HepG2 (cell line): Measurements from ENCODE around the gene CCDC93. TPM values are rescaled to one million over a fixed set of nuclear protein-coding genes. Genes with fewer than 3 reads are reported as not detected.

Source experiments
- ATAC-seq: fragments of 200-7000 bp; cut with Tn5 transposase; 3 replicates; pipeline ENCODE4 v1.9.1; 2020; ENCODE audit warnings: mild to moderate bottlenecking, moderate library complexity
- BruUV-seq: library from RNA; stranded (reverse); fragments of 400-500 nt; replicated peaks from 2 replicates; lab custom pipeline; 2021; lab: Mats Ljungman, UMichigan
- CTCF ChIA-PET: fragments of 300-600 bp; formaldehyde crosslinking; extraction: SDS; loops from one replicate; lab custom pipeline; 2021; ENCODE audit warnings: low total read pairs, inconsistent platforms, low intra/inter-chr PET ratio; lab: Yijun Ruan, JAX
- POLR2A ChIA-PET: fragments of 350-600 bp; sonication (Branson Sonifier 250); formaldehyde crosslinking; loops from one replicate; lab custom pipeline; 2020; ENCODE audit warnings: antibody characterized with exemption, inconsistent platforms; lab: Yijun Ruan, JAX
- DNase-seq: peaks from one replicate; pipeline ENCODE4 v3.0.0-alpha.2; 2015; ENCODE audit warnings: low spot score
- FAIRE-seq: peaks from 3 replicates; lab custom pipeline; 2011; peaks lifted over from hg19 to GRCh38; lab: Jason Lieb, UNC
- H2AFZ ChIP-seq: one replicate; pipeline ENCODE4 v1.6.1; 2011; ENCODE audit warnings: low read length, inconsistent platforms
- H3K27ac ChIP-seq: fragments of 300-600 bp; 3 replicates; pipeline ENCODE4 v1.8.0; 2011; ENCODE audit warnings: mixed run types, mild to moderate bottlenecking, mixed read lengths, low read length, inconsistent platforms; ENCODE audit not compliant: insufficient read depth; ENCODE audit errors: extremely low read length
- H3K27me3 ChIP-seq, 2 experiments: fragments of 200-600 bp in 1 of 2; 2 replicates in 1 of 2; 3 replicates in 1 of 2; pipeline versions ENCODE4 v1.6.0 to v1.8.0; 2011; ENCODE audit warnings: low read length in 2 of 2, mild to moderate bottlenecking in 2 of 2, moderate library complexity in 2 of 2, inconsistent platforms in 1 of 2; ENCODE audit not compliant: insufficient read depth in 2 of 2, control insufficient read depth in 1 of 2
- H3K36me3 ChIP-seq, 2 experiments: fragments of 200-600 bp in 1 of 2; replicated peaks in 1 of 2; 2 replicates in 1 of 2; 3 replicates in 1 of 2; pipeline versions ENCODE4 v1.5.1 to v1.8.0; 2011; ENCODE audit warnings: low read length in 2 of 2, inconsistent platforms in 1 of 2; ENCODE audit not compliant: insufficient read depth in 2 of 2, control insufficient read depth in 1 of 2
- H3K4me1 ChIP-seq: 2 replicates; pipeline ENCODE4 v1.5.1; 2012; ENCODE audit warnings: low read length, inconsistent platforms; ENCODE audit not compliant: insufficient read depth
- H3K4me2 ChIP-seq: 2 replicates; pipeline ENCODE4 v1.6.0; 2011; ENCODE audit warnings: low read depth, low read length, inconsistent platforms
- H3K4me3 ChIP-seq, 3 experiments: fragments of 200-600 bp in 1 of 3; sonication (generic), shearing (Covaris generic) in 1 of 3; replicated peaks in 1 of 3; 2 replicates each; pipeline ENCODE4 v1.5.1; 2011 to 2016; ENCODE audit warnings: low read length in 3 of 3, inconsistent platforms in 2 of 3, low read depth in 2 of 3, mild to moderate bottlenecking in 2 of 3, control low read depth in 1 of 3, mixed read lengths in 1 of 3; ENCODE audit not compliant: insufficient read depth in 1 of 3
- H3K79me2 ChIP-seq: one replicate; pipeline ENCODE4 v1.6.1; 2011; ENCODE audit warnings: low read length, inconsistent platforms; ENCODE audit not compliant: insufficient read depth
- H3K9ac ChIP-seq: 2 replicates; pipeline ENCODE4 v1.6.0; 2011; ENCODE audit warnings: mild to moderate bottlenecking, low read depth, low read length, inconsistent platforms; ENCODE audit not compliant: insufficient read depth
- H3K9me3 ChIP-seq: 2 replicates; pipeline ENCODE4 v1.5.1; 2012; ENCODE audit warnings: mild to moderate bottlenecking, low read length
- H4K20me1 ChIP-seq: 2 replicates; pipeline ENCODE4 v1.6.0; 2011; ENCODE audit warnings: inconsistent platforms, mild to moderate bottlenecking, low read length, moderate library complexity; ENCODE audit not compliant: insufficient read depth
- ATF7 ChIP-seq, 2 experiments: fragments of 450-650 bp in 1 of 2; sonication (generic) in 1 of 2; formaldehyde crosslinking in 1 of 2; IDR thresholded peaks; 2 replicates each; pipeline versions ENCODE4 v1.4.0 to v1.6.1; 2016 to 2020; ENCODE audit warnings: antibody characterized with exemption in 1 of 2, mild to moderate bottlenecking in 1 of 2, missing genetic modification reagents in 1 of 2
- CREB1 ChIP-seq, 2 experiments: fragments of 450-650 bp in 1 of 2; IDR thresholded peaks; 2 replicates each; pipeline ENCODE4 v1.6.1; 2016 to 2017; ENCODE audit warnings: control low read depth in 1 of 2, mild to moderate bottlenecking in 1 of 2, missing compliant biosample characterization in 1 of 2, missing genetic modification characterization in 1 of 2
- IRF2 ChIP-seq: IDR thresholded peaks from 2 replicates; pipeline ENCODE4 v1.6.1; 2018; ENCODE audit warnings: missing genetic modification reagents, missing compliant biosample characterization
- MAFF ChIP-seq: IDR thresholded peaks from 2 replicates; pipeline ENCODE4 v1.6.1; 2011; ENCODE audit warnings: low read depth, low read length, improper control_type of control experiment
- MAFK ChIP-seq, 2 experiments: IDR thresholded peaks in 1 of 2; conservative IDR thresholded peaks in 1 of 2; 2 replicates each; pipeline ENCODE4 v1.6.1; 2011; ENCODE audit warnings: improper control_type of control experiment in 2 of 2, low read length in 2 of 2
- MXD3 ChIP-seq: IDR thresholded peaks from 2 replicates; pipeline ENCODE4 v1.6.1; 2016; ENCODE audit warnings: mild to moderate bottlenecking, missing biosample characterization, missing genetic modification reagents
- SNAPC5 ChIP-seq: sonication (generic); formaldehyde crosslinking; IDR thresholded peaks from 2 replicates; pipeline ENCODE4 v1.8.1; 2023; ENCODE audit warnings: mild to moderate bottlenecking, missing genetic modification reagents, borderline replicate concordance
- SOX13 ChIP-seq, 3 experiments: fragments of 450-650 bp in 1 of 3; sonication (generic) in 1 of 3; formaldehyde crosslinking in 1 of 3; IDR thresholded peaks in 2 of 3; conservative IDR thresholded peaks in 1 of 3; 2 replicates each; pipeline versions ENCODE4 v1.5.0 to v1.6.1; 2016 to 2020; ENCODE audit warnings: antibody characterized with exemption in 1 of 3, mild to moderate bottlenecking in 1 of 3, missing compliant biosample characterization in 1 of 3, missing genetic modification reagents in 1 of 3, moderate library complexity in 1 of 3
- ZFP36 ChIP-seq: fragments of 150-350 bp; IDR thresholded peaks from 2 replicates; pipeline ENCODE4 v1.6.1; 2018; ENCODE audit warnings: borderline replicate concordance, low read length, low read depth; ENCODE audit not compliant: partially characterized antibody
- ZNF101 ChIP-seq: sonication (generic); formaldehyde crosslinking; IDR thresholded peaks from 2 replicates; pipeline ENCODE4 v1.4.0; 2020; ENCODE audit warnings: mild to moderate bottlenecking, low read depth, missing genetic modification reagents, borderline replicate concordance
- WGBS: methylation state at CpG from one replicate; pipeline ENCODE4 v1.1.6; 2017; ENCODE audit warnings: low lambda C conversion rate; 5-methylcytosine and 5-hydroxymethylcytosine counted together
- in situ Hi-C: cut with HindIII; loops from 2 replicates; pipeline ENCODE4 v1.10.0; 2017; ENCODE audit warnings: low pct_unique_long_range_greater_than_20kb; ENCODE audit not compliant: extremely low pct_ligation_motif_present
- intact Hi-C: fragments of 100-400 bp; cut with micrococcal nuclease; formaldehyde crosslinking; loops from one replicate; pipeline ENCODE4 v1.10.0; 2022; ENCODE audit not compliant: unreplicated experiment
- polyA plus RNA-seq, 8 experiments: library from polyadenylated mRNA; depleted of rRNA in 3 of 8; stranded (reverse) in 7 of 8; unstranded in 1 of 8; fragments of >200 nt; fragmentation: Illumina TruSeq in 4 of 8; extraction: Trizol in 4 of 8; gene quantifications; 2 replicates each; pipeline versions ENCODE4 v1.2.1 to v1.2.3, GENCODE V29; 2011 to 2016; ENCODE audit warnings: low read depth in 4 of 8, missing spikeins in 1 of 8, mixed read lengths in 1 of 8; ENCODE audit not compliant: insufficient read depth in 1 of 8
- total RNA-seq, 5 experiments: library from RNA; depleted of rRNA; stranded (reverse); fragments of >200 nt; fragmentation: Illumina TruSeq; extraction: Trizol; gene quantifications; 2 replicates each; pipeline ENCODE4 v1.2.3, GENCODE V29; 2016; ENCODE audit warnings: low read depth in 1 of 5
- TF ChIP-seq, protein P1 (sequence below): IDR thresholded peaks from 2 replicates; pipeline ENCODE4 v1.6.1; 2012; ENCODE audit warnings: inconsistent platforms

The CCDC93 gene
- total and polyA plus RNA-seq, 2 of the 13 experiments (the other 11 are each of a cell fraction or from before 2014, with no cell fraction given), result 37.2 to 53.2 TPM

DNA sequence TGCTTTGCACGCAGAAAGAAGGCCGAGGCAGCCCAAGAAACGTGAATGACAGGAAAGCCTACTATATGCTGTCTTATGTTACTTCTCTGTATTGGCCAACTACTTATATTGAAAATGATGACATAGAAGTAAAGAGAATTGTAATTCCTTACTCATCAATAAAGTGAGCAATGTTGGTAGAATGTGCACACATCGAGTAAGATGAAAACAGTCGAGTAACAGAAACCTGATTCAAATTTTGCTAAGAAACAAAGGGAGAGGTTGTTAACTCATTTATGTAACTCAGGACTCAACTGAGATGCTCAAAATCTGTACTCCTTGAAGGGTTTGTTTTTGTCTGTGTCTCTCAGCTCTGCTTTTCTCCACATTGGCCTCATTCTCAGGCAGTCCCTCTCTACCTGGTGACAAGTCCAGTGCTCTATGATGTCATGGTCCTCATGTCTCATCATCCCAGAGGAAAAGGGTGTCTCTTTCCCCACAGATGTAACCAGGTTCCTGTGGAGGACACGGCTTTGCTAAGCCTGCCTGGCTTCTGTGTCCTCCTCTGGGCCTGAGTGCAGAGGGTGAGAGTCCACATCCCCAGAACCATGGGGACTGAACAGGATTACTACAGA, 30.3 kb upstream of the CCDC93 start:
- Histone ChIP-seq H3K9me3 (no peaks in the 10 kb centered on the region), H3K36me3 (no peaks in the 10 kb centered on the region), H3K27me3 (0 out of 5 replicates have a peak, but pooled peaks cover 0 to 19% of the 10 kb centered on the region in 2 experiments), H3K4me2 (no peak overlapping the region), H3K4me1 (peaks cover 18% of the 10 kb centered on the region; the same call in 1 of the 2 replicates), H4K20me1 (no peaks in the 10 kb centered on the region), H3K27ac (no peak overlapping the region), H3K9ac (no peak overlapping the region), H3K4me3 (no peak overlapping the region), H3K79me2 (no peaks in the 10 kb centered on the region)
- no peak for FAIRE-seq
- in situ Hi-C loops, result loop anchor here (10.0 kb wide), 1 partner anchor 811 kb away; no protein-coding TSS in a partner anchor
- ChIA-PET POLR2A (no interaction called here), CTCF (no interaction called here)
- TF ChIP-seq ZNF101 (CRISPR knock-in tag) (no peak), ZFP36 (no peak), IRF2 (CRISPR knock-in tag) (no peak), ATF7 (IDR thresholded peaks at IDR 0.05) (peak; percentile 59; the same call in 1 of the 2 replicates), ATF7 (CRISPR knock-in tag; IDR thresholded peaks at IDR 0.05) (no peak), MAFF (peak; percentile 87), MAFK (conservative IDR thresholded peaks at IDR 0.05 in 1 of 2, IDR thresholded peaks at IDR 0.05 in 1 of 2; ENCODE audit: low read length in 2 of 2) (peak; percentile 74 to 86), CREB1 (IDR thresholded peaks at IDR 0.05) (peak; percentile 67), CREB1 (CRISPR knock-in tag; IDR thresholded peaks at IDR 0.05) (no peak), SOX13 (IDR thresholded peaks at IDR 0.05) (no peak), SOX13 (CRISPR knock-in tag; conservative IDR thresholded peaks at IDR 0.05 in 1 of 2, IDR thresholded peaks at IDR 0.05 in 1 of 2) (no peak), SNAPC5 (CRISPR knock-in tag) (no peak), MXD3 (CRISPR knock-in tag) (no peak)
- TF ChIP-seq, protein P1, sequence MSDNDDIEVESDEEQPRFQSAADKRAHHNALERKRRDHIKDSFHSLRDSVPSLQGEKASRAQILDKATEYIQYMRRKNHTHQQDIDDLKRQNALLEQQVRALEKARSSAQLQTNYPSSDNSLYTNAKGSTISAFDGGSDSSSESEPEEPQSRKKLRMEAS, result no peak
- TF ChIP-seq, all 625 proteins: peak for 4
- no peak overlapping the region for H2AFZ ChIP-seq
- peak; percentile 59; the same call in 2 of the 3 replicates for ATAC-seq
- WGBS, result 21% methylated on average over 6 of the region's 6 CpGs
- intact Hi-C loops, result no loop called here
- no TSS peak for BruUV-seq
- no peak for DNase-seq
